ENCODE measurements around the gene HIBADH.

- TF ChIP-seq, protein P1, sequence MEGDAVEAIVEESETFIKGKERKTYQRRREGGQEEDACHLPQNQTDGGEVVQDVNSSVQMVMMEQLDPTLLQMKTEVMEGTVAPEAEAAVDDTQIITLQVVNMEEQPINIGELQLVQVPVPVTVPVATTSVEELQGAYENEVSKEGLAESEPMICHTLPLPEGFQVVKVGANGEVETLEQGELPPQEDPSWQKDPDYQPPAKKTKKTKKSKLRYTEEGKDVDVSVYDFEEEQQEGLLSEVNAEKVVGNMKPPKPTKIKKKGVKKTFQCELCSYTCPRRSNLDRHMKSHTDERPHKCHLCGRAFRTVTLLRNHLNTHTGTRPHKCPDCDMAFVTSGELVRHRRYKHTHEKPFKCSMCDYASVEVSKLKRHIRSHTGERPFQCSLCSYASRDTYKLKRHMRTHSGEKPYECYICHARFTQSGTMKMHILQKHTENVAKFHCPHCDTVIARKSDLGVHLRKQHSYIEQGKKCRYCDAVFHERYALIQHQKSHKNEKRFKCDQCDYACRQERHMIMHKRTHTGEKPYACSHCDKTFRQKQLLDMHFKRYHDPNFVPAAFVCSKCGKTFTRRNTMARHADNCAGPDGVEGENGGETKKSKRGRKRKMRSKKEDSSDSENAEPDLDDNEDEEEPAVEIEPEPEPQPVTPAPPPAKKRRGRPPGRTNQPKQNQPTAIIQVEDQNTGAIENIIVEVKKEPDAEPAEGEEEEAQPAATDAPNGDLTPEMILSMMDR (IDR thresholded peaks at IDR 0.05 in 4 of 5, conservative IDR thresholded peaks at IDR 0.05 in 1 of 5) = no peak
- no peak for TF ChIP-seq POLR2A (IDR thresholded peaks at IDR 0.05)
Measured at GRCh38 chr7:27478556-27478955, 184.1 kb downstream of the HIBADH start.

All from gastrocnemius medialis (tissue), 4 donors.